T-helper 17 cell (primary cell): ENCODE data around the gene DOK6. TPM values are rescaled to one million over a fixed set of nuclear protein-coding genes. Genes with fewer than 3 reads are reported as not detected.

Experiments
- ATAC-seq: fragments of 150-1000 bp; cut with Tn5 transposase; 2 replicates; pipeline ENCODE4 v1.10.0; 2021; ENCODE audit warnings: mild to moderate bottlenecking, moderate library complexity
- DNase-seq, 3 donors: peaks; one replicate each; pipeline versions ENCODE4 v3.0.0 to v3.0.0-alpha.2; 2020 to 2021
- H3K9me3 ChIP-seq: one replicate; pipeline ENCODE4 v1.7.0; 2013; ENCODE audit warnings: low read length, mild to moderate bottlenecking; ENCODE audit not compliant: control insufficient read depth, poor library complexity, severe bottlenecking
- H3K27ac Mint-ChIP-seq: one replicate; pipeline ENCODE4 v1.8.0; 2022; ENCODE audit warnings: mild to moderate bottlenecking, moderate library complexity, mixed read lengths
- H3K27me3 Mint-ChIP-seq: one replicate; pipeline ENCODE4 v1.8.0; 2022; ENCODE audit warnings: mixed read lengths
- H3K36me3 Mint-ChIP-seq: one replicate; pipeline ENCODE4 v1.8.0; 2022; ENCODE audit warnings: low read depth, mixed read lengths
- H3K4me1 Mint-ChIP-seq: one replicate; pipeline ENCODE4 v1.8.0; 2022; ENCODE audit warnings: mild to moderate bottlenecking, mixed read lengths
- H3K4me3 Mint-ChIP-seq: one replicate; pipeline ENCODE4 v1.8.0; 2022; ENCODE audit warnings: mild to moderate bottlenecking, moderate library complexity, mixed read lengths
- total RNA-seq, 4 donors: library from RNA in 2 of 4; stranded (reverse) in 2 of 4; gene quantifications; one replicate each; pipeline ENCODE4 v1.2.3 and lab custom pipeline; 2022 to 2026

The DOK6 gene
- total RNA-seq, 2 donors from 2014 or later: 0.05 TPM; not detected in 1

- ATAC-seq (no peak), DNase-seq (no peak)
- Mint-ChIP-seq H3K4me1 (peaks cover 55% of the 10 kb centered on the region), H3K36me3 (peaks cover 15% of the 10 kb centered on the region), H3K27me3 (no peaks in the 10 kb centered on the region), H3K4me3 (no peak overlapping the region), H3K27ac (peak overlapping the region; percentile 5)
- no peaks in the 10 kb centered on the region for H3K9me3 ChIP-seq
Observed at GRCh38 chr18:69894467-69894866, 493.8 kb downstream of the DOK6 start.

DNA sequence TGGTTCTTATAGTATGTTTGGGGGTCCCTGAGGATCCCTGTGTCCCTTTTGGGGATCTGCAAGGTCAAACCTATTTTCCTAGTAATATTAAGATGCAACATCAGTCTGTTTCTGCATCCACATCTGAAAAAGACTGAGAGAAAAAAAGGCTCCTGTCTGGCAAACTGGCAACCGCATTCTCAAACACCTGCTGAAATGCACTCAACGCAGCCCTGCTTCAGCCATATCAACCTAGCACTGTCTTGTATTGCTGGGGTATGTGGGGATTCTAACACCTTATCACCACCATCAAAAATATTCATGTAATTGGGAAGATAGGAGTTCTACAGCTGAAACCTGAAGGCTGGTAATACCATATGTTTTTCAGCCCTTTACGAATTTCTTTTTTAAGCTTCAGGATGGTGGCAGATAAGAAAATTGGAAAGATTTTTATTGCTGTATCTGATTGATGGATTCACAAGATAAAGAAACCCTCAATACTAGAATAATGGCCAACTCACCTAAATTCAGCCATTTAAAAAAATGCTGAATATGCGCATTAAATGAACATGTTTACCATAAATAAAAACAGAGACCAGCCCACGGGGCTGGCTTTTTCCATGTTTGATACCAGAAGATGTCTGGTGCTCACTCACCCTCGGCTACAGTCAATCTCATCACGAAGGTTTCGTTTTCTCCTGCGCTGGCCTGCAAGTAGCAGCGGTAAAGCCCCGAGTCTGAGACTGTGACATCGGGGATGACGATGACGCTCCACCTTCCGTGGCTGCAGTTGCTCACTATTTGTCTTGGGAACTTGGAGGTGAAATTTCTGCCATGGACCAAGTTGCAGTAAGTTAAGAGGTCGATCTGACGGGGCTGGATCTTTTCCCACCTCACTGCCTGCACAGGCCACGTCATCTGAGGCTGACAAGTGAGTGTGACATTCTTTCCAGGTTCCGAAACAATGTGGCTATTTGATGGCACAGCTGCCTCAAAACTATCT is 494.7 kb downstream of the DOK6 start:
- peaks cover 49% of the 10 kb centered on the region for H3K4me1 Mint-ChIP-seq
- peak overlapping the region; percentile 98 for H3K27ac Mint-ChIP-seq
- DNase-seq (no peak), ATAC-seq (peak; percentile 37)
- H3K4me3 Mint-ChIP-seq: peak overlapping the region; percentile 57
- H3K9me3 ChIP-seq: no peaks in the 10 kb centered on the region
- no peaks in the 10 kb centered on the region for H3K27me3 Mint-ChIP-seq
- peaks cover 15% of the 10 kb centered on the region for H3K36me3 Mint-ChIP-seq

DNA sequence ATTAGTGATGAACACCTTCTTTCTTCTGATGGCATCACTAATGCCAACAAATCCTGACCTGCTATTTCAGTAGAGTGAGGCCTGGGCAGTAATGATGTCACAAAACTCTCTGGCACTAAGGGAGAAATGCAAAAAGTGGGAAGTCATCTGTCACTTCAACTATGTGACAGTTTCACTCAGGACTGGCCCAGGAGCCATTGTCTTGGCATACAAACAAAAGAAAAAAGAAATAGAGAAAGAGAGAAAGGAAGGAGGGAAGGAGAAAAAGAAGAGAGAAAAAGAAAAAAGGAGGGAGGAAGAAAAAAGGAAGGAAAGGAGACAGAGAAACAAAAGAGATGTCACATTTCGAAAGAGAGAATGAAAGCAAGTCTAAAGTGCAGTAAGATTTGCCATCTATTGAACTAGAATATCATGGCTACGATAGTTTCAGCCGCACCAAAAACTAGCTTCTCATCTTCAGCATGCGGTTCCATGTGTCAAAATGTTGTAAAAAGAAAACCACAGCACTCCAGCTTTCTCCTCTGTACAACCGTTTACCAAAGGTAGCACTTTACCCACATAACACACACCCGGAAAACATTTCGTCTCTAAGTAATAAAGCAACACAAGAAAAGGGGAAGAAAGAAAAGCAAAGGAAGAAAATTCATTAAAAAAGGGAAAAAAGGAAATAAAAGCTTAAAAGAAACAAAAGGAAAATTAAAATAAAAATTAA is 496.9 kb downstream of the DOK6 start:
- no peaks in the 10 kb centered on the region for H3K27me3 Mint-ChIP-seq
- H3K4me1 Mint-ChIP-seq: peaks cover 54% of the 10 kb centered on the region
- DNase-seq (no peak), ATAC-seq (peak; percentile 69)
- peak overlapping the region; percentile 98 for H3K27ac Mint-ChIP-seq
- H3K9me3 ChIP-seq: no peaks in the 10 kb centered on the region
- H3K36me3 Mint-ChIP-seq: peaks cover 8% of the 10 kb centered on the region
- H3K4me3 Mint-ChIP-seq: peak overlapping the region; percentile 96

DNA sequence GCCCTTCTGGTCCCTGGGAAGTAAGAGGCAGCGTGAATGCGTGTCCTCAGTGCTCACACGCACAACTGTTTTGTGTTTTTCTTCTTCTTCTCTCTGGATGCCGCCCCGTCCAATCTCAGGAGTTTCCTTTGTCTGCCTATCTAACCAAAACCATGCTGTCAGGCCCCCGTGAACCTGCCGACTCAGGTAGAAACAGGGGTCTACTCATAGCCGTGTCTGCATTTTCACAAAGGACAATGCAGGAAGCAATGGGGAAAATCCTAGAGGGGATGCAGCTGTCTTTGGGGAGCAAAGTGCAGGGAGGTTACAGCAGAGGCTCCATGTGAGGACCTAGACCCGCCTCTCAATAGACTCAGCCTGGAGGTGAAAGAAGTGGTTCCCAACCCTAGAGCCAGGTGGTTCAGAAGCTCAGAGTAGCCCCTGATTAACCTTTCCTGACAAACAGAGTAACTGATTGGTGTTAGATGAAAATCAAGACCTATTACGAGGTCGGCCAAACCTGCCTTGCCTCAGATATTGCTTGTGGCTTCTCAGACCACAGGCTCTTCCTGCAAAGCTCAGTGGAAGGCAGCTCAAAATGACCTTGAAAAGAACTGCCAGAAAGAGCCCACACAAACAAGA is 497.7 kb downstream of the DOK6 start:
- peaks cover 5% of the 10 kb centered on the region for H3K36me3 Mint-ChIP-seq
- DNase-seq (peak in 1 of 3 donors; percentile 6), ATAC-seq (peak; percentile 71)

More for the DNA sequence above, 497.7 kb downstream of the DOK6 start:
- Mint-ChIP-seq H3K27me3 (no peaks in the 10 kb centered on the region), H3K4me3 (peak overlapping the region; percentile 96), H3K4me1 (peaks cover 54% of the 10 kb centered on the region), H3K27ac (peak overlapping the region; percentile 98)
- no peaks in the 10 kb centered on the region for H3K9me3 ChIP-seq
